Sciatic nerve (tissue), 2 donors: Measurements from ENCODE around the gene CD55. TPM values are rescaled to one million over a fixed set of nuclear protein-coding genes. Genes with fewer than 3 reads are reported as not detected.

Source experiments
- ATAC-seq: fragments of 200-7000 bp; cut with Tn5 transposase; one replicate; pipeline ENCODE4 v1.9.1; 2020; ENCODE audit warnings: mild to moderate bottlenecking, moderate library complexity
- DNase-seq: peaks from one replicate; pipeline ENCODE4 v3.0.0-alpha.2; 2020; ENCODE audit warnings: low spot score
- intact Hi-C: fragments of 100-400 bp; cut with DNase I; formaldehyde crosslinking; loops from one replicate; pipeline ENCODE4 v1.14.2; 2022
- total RNA-seq: library from RNA; stranded (reverse); fragmentation: NEBNext Ultra II Directional; extraction: Animal tissue kit (Norgen Biotek cat#: 25700); gene quantifications from one replicate; pipeline ENCODE4 v1.2.1, GENCODE V29; 2021
- donor health status: DM: no; HTN: no; CAD: no.
- donor health status: DM: no; HTN: no; CAD: no.

The CD55 gene
- total RNA-seq, 1 donor from 2014 or later: 152 TPM

DNA sequence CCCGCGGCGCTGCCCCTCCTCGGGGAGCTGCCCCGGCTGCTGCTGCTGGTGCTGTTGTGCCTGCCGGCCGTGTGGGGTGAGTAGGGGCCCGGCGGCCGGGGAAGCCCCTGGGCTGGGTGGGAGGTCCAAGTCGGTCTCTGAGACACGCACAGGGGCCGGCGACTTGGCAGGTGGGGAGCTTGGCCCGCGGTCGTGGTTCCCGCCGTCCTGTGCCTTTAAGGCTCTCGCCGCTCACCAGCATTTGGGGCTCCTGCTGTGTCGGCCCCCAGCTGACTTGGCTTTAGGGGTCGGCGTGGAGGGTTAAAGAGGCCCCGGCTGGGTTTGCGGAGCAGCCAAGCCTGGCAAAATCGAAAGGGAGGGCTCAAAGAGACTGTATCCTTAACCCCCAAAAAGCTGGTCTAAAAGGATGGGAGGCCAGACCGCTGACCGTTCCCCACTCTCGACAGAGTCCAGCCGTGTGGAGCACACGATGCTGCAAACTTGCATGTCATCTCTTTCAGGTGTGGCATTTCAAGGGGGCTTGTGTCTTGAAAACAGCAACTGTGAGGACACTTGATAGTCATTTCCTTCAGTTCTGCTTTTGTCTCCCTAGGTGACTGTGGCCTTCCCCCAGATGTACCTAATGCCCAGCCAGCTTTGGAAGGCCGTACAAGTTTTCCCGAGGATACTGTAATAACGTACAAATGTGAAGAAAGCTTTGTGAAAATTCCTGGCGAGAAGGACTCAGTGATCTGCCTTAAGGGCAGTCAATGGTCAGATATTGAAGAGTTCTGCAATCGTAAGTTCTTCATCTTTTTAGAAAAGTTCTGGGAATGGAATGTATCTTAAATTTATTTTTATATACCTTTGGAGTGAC, 540 bp downstream of the CD55 start:
- intact Hi-C loops: no loop called here
- ATAC-seq: no peak
- DNase-seq: no peak

DNA sequence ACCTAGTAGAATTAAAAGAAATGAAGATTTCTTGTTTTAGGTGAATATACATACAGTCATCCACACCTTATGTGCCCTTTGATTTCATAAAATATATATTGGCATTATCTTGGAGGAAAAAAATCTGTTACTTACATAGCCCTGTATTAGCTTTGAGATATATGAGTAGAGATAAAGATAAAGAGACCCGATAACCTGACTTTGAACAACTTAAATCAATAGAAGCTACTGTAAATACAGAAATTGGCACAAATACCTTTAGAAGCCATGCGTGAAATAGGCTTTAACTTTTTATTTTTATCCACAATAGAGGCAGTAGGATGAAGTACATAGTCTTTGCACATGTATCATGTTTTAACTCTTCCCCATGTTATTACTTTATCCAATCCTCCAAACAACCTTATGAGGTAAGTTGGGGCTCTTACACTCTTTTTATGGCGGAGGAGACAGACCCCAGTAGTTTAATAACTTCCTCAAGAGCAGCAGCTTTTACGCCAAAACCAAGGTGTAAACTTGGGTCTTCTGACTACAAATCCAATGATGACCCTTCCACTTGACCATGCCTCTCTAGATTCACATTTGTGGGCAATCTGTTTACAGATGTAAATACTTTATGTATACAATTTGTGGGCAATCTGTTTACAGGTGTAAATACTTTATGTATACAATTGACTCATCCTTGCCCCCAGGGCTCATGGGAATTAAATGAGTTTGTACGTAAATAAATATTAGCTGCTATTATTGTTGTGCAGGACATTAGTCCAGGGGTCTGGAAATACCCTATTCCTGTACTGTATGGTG, 2.1 kb downstream of the CD55 start:
- intact Hi-C loops: no loop called here
- no peak for DNase-seq
- ATAC-seq: no peak

DNA sequence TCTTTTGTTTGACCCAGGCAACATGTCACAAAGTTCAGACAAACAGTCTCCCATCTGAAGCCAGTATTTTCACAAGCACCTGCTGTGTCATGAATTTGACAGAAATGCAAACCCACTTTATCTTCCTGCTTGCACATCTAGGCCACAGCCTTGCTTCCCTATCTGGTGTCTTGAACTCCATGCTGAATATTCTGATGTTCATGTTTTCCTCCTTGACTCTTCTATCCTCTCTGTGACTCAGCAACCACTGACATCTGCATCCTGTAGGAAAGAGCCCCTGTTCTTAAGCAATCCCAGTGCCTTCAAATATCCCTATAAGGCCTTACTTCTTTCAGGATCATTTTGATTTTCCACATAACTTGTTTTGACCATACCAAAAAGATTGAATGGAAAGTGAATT, 6.5 kb downstream of the CD55 start:
- no peak for ATAC-seq
- DNase-seq: no peak
- intact Hi-C loops: no loop called here

DNA sequence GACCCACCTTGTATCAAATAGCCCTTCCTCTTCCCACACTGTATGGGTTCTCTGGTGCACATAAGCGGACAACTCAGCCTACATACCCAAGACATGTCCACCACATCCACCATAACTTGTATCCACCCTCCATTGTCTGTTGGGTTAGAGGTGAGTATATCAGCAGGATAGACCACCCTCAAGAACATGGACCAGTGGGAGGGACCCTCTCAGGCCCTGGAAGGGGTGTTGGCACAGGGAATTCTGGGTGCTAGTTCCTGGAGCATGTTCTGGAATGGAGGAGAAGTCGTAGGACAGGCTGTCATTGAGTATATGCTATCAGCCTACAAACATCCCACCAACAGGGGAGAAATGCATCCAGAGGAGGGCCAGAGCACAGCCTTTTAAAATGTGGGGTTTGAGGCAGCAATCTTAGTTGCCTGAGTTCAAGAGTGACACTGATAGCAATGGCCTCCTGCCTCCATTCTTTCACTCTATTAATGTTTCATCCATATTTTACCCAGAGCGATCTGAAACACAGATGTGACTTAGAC, 7.5 kb downstream of the CD55 start:
- intact Hi-C loops: no loop called here
- ATAC-seq: peak; percentile 37

DNA sequence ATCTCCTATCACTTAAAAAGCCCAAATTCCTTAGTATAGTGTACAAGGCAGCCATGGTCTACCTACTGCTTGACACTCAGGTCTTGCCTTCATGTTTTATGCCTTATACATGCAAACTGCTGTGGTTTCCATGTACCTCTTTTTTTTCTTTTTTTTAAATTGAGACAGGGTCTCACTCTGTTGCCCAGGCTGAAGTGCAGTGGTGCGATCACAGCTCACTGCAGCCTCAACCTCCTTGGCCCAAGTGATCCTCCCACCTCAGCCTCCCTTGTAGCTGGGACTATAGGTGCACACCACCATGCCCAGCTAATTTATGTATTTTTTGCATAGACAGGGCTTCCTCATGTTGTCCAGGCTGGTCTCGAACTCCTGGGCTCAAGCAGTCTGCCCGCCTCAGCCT, 8.0 kb downstream of the CD55 start:
- intact Hi-C loops: no loop called here
- ATAC-seq (no peak), DNase-seq (no peak)

More for the DNA sequence above, 7.5 kb downstream of the CD55 start:
- no peak for DNase-seq

DNA sequence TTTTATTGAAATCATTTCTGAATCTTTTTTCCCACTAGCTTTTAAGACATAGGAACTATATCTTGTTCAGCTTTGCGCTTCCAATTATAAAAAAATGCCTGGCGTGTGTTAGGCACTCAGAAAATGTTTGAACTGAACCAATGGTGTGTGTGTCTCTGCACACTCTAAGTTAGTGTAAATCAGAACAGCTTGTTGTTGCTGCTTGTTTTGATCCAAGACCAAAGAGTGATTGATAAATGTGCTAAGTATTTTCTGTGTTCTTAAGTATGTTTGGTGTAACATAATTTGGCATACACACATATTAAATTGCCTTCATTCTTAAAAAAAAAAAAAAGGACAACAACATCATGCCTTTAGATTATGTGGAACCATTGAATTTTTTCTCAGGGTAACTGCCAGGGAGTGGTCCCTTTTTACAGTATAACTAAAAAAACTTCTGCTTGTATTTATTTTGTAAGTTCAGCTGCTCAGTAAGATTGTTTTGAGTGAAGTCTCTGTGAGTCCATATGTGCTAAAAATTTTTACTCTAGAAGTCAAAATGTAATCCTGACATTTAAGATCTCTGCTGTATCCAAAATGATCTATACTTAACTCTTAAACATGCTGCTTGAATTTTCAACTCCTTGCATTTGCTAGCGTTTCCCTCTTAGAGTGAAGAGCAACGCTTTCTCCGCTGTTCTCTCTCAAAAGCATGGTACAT, 8.7 kb downstream of the CD55 start:
- intact Hi-C loops: no loop called here
- DNase-seq: no peak
- no peak for ATAC-seq

DNA sequence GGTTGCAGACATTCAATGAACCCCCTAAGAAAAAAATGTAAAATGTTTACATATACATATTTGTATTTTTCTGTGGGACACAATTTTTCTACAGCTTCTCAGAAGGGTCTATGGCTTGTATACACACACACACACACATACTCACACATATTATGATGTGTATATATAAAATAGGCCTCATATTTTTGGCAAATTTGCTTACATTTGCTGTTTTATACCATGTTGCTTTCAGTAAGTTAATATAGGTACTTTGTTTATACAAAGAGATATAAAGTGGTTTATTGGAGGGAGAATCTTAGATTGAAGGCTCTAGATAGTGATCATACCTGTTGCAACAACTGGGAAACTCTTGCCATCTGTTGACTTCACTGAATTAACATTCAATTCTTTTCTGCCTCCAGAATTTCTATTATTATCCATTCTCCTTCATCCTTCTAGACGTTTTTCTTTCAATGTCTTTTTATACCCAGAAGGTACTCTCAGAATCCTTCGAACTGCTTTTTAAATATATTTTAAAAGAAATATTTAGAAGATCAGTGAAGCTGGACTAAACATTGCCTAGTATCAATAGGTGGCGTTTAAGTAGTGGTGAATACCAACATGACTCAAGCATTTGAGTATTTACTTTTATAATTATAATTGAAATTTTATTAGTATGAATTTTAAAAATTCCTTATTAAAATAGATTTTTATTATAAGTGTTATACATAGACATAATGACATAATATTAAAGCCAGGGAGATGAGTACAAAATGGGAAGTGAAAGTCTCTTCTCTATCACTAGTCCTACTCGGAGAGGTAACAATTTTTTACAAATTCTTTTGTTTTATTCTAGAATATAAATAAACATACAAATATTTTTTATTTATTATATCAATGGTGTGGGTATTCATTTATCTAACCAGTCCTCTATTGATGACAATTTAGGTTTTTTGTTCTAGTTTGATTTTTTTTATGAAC, 10.2 kb downstream of the CD55 start:
- intact Hi-C loops: no loop called here
- DNase-seq: no peak
- no peak for ATAC-seq

DNA sequence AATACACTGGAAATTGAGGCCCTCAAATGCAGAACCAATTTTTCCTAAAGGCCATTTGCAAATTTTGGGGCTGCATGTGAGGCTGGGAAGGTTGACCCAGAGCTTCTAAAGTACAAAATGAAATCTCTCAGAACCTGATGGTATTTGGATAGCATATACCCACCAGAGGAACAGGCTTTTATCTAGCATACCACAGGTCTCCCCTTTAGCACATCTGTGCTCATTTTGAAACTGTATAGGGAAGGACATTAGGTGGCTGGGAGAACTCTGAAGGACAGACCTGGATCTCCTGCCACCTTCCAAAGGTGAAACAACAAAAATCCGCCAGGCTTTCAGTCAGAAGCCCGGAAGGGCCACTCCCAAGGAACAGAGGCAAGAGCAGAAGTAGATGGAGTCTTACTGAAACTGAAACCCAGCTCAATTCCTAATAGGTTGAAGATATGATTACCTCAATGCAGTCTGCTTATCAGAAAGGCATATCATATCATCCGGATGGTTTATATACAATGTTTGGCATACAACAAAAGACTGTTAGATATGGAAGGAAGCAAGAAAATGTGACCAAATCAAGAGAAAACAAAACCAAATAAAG, 11.6 kb downstream of the CD55 start:
- intact Hi-C loops: no loop called here
- ATAC-seq (no peak), DNase-seq (no peak)

DNA sequence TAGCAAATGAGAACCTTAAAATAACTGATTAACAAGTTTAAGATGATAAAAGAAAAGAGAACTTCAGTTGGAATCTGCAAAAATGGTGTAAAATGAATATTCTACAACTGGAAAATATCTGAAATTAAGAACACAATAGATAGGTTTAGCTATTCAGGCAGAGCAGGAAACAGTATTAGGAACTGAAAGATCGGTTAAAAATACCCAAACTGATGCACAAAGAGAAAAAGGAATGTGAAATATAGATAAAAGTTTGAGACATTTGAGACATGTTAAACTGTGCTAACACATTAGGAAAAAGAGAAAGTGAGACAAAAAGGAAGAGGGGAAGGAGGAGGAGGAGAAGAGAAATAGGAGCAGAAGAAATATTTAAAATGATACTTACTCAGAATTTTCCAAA, 12.1 kb downstream of the CD55 start:
- intact Hi-C loops: no loop called here
- DNase-seq (no peak), ATAC-seq (no peak)

DNA sequence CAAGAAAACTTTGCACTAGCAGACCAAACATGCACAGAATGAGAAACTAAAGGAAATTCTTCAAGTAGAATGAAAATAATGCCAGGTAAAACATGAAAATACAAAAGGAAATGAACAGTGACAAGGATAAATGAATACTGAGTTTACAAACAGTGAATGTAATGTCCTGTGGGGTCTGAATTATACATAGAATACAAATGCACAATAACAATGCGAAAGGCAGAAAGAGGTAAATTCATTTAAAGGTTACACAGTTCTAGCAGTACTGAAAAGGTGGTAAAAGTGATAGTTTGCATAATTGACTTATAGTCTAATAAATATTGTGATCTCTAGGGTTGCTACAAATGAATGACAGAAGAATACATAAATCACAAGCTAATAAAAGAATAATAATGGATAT, 12.9 kb downstream of the CD55 start:
- ATAC-seq: no peak
- no peak for DNase-seq
- intact Hi-C loops: no loop called here

DNA sequence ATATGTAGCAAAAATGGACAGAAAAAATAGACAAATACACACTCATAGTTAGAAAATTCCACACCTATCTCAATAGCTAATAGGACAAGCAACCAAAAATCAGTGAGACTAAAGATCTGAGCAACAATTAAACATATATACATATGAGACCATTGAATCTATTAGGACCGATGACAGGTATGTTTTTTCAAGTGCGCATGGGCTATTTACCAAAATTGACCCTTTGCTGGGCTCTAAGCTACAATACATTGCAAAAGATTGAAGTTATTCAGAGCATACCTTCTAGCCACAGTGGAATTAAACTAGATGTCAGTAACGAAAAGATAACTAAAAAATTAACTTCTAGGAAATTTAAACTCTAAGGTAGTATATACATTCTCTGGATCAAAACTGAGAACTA, 13.7 kb downstream of the CD55 start:
- DNase-seq: no peak
- ATAC-seq: no peak
- intact Hi-C loops: no loop called here

DNA sequence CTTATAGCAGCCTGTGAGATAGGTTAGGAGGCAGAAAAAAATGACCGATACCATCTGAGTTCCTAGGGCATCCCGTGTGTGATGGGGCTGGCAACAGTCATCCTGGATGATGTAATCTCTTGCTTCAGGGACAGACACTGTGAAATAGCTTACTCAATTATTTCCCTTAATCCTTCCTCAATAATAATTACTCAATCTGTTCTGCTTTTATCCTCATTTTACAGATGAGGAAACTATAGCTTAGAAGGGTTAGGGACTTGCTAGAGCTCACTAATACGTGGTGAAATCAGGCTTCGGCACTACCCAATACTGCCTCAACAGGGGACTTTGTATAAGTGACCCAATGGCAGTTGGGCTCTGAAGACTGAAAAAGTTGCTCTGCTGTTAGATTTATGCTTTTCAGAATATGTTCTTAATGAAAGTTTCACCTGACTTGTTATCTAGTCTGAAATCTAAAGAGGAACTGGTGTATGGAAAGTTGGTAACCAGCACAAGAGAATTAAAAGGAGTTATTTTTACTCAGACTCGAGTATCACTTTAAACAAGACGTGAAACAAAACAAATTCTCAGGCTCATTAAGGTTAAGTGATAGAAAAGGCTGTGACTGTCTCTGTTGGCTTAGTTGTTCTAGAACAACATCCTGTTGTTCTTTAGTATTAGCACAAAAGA, 14.4 kb downstream of the CD55 start:
- intact Hi-C loops: no loop called here
- ATAC-seq: peak; percentile 64
- DNase-seq: no peak

DNA sequence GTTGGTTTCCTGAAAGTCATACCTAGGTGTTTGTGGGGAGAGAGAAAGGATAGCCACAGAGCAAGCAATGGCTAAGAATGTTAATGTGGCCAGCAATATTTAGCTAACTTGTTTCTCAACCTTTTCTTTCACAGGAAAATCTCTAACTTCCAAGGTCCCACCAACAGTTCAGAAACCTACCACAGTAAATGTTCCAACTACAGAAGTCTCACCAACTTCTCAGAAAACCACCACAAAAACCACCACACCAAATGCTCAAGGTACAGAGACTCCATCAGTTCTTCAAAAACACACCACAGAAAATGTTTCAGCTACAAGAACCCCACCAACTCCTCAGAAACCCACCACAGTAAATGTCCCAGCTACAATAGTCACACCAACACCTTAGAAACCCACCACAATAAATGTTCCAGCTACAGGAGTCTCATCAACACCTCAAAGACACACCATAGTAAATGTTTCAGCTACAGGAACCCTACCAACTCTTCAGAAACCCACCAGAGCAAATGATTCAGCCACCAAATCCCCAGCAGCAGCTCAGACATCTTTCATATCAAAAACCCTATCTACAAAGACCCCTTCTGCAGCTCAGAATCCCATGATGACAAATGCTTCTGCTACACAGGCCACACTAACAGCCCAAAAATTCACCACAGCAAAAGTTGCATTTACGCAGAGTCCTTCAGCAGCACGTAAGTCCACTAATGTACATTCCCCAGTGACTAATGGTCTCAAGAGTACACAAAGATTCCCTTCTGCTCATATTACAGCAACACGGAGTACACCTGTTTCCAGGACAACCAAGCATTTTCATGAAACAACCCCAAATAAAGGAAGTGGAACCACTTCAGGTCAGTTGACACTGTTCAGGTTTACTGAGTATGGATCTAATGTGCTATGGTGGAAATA, 15.3 kb downstream of the CD55 start:
- ATAC-seq: peak; percentile 23
- DNase-seq: no peak
- intact Hi-C loops: no loop called here

DNA sequence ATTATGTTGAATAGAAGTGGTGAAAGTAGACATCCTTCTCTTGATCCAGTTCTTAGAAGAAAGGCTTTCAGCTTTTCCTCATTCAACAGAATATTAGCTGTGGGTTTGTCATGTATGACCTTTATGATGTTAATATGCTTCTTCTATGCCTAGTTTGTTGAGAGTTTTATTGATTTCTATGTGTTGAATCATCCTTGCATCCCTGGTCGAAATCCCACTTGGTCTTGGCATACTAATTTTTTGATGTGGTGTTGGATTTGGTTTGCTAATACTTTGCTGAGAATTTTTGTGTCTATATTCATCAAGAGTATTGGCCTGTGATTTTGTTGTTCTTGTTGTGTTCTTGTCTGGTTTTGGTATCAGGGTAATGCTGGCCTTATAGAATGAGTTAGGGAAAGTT, 20.9 kb downstream of the CD55 start:
- ATAC-seq: no peak
- no peak for DNase-seq
- intact Hi-C loops: no loop called here

DNA sequence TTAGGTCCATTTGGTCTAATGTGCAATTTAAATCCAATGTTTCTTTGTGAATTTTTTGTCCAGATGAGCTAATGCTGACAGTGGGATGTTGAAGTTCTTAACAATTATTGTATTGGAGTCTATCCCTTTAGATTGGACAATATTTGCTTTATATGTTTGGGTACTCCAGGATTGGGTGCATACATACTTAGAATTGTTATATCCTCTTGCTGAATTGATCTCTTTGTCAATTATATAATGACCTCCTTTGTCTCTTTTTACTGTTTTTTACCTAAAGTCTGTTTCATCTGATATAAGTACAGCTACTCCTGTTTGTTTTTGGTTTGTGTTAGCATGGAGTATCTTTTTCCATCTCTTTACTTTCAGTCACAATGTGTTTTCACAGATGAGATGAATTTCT, 22.2 kb downstream of the CD55 start:
- intact Hi-C loops: no loop called here
- ATAC-seq: no peak
- DNase-seq: no peak

DNA sequence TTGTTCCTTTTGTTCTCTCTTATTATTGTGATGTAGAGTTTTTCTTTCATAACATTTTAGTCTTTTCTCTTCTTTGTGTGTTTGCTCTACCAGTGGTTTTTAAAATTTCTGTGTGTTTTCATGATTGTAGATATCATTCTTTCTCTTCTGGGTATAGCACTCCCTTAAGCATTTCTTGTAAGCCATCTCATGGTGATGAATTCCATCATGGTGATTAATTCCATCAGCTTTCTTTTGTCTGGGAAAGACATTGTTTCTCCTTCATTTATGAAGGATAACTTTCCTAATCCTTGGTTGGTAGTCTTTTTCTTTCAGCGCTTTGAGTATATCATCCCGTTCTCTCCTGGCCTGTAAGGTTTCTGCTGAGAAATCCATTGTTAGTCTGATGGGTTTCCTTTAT, 22.7 kb downstream of the CD55 start:
- intact Hi-C loops: no loop called here
- ATAC-seq: no peak
- no peak for DNase-seq
